Neural cell (in vitro differentiated cells): Measurements from ENCODE around the gene TTC32. TPM values are rescaled to one million over a fixed set of nuclear protein-coding genes. Genes with fewer than 3 reads are reported as not detected.

Source experiments
- H2AFZ ChIP-seq: fragments of 200-600, 300-800 bp; sonication (generic), shearing (Covaris generic); 2 replicates; pipeline ENCODE4 v1.6.0; 2014; ENCODE audit warnings: low read depth, mild to moderate bottlenecking, antibody characterized with exemption, low read length, moderate library complexity
- H3F3A ChIP-seq: fragments of 200-600 bp; shearing (Covaris generic); 2 replicates; pipeline ENCODE4 v1.6.1; 2016; ENCODE audit warnings: mild to moderate bottlenecking, moderate library complexity, mixed read lengths, antibody characterized with exemption, low read length; ENCODE audit not compliant: insufficient read depth, poor library complexity, severe bottlenecking
- H3K27ac ChIP-seq: fragments of 200-600, 300-800 bp; sonication (generic), shearing (Covaris generic); 2 replicates; pipeline ENCODE4 v1.5.1; 2014; ENCODE audit warnings: mild to moderate bottlenecking, low read length, moderate library complexity
- H3K27me3 ChIP-seq: fragments of 300-800, 200-600 bp; sonication (generic), shearing (Covaris generic); 2 replicates; pipeline ENCODE4 v1.6.0; 2014; ENCODE audit warnings: mild to moderate bottlenecking, low read depth, low read length, moderate library complexity; ENCODE audit not compliant: insufficient read depth
- H3K36me3 ChIP-seq: fragments of 300-800, 200-600 bp; sonication (generic), shearing (Covaris generic); 2 replicates; pipeline ENCODE4 v1.5.1; 2014; ENCODE audit warnings: mild to moderate bottlenecking, antibody characterized with exemption, low read length, moderate library complexity; ENCODE audit not compliant: insufficient read depth
- H3K4me2 ChIP-seq: fragments of 300-800, 200-600 bp; sonication (generic), shearing (Covaris generic); 2 replicates; pipeline ENCODE4 v1.6.0; 2014; ENCODE audit warnings: mild to moderate bottlenecking, low read length
- H3K4me3 ChIP-seq: fragments of 300-800, 200-600 bp; sonication (generic), shearing (Covaris generic); 2 replicates; pipeline ENCODE4 v1.5.1; 2014; ENCODE audit warnings: mild to moderate bottlenecking, low read length, moderate library complexity
- H3K79me2 ChIP-seq: fragments of 200-600 bp; shearing (Covaris generic); replicated peaks from 2 replicates; pipeline ENCODE4 v1.6.0; 2014; ENCODE audit warnings: mild to moderate bottlenecking, low read length, moderate library complexity; ENCODE audit not compliant: insufficient read depth
- H3K9ac ChIP-seq: fragments of 300-800, 200-600 bp; sonication (generic), shearing (Covaris generic); 2 replicates; pipeline ENCODE4 v1.6.1; 2016; ENCODE audit warnings: mild to moderate bottlenecking, low read length, mixed read lengths
- H3K9me2 ChIP-seq: fragments of 200-600 bp; shearing (Covaris generic); 2 replicates; pipeline ENCODE4 v1.6.1; 2016; ENCODE audit warnings: mild to moderate bottlenecking, low read length, mixed read lengths; ENCODE audit not compliant: insufficient read depth
- H3K9me3 ChIP-seq: fragments of 200-600, 300-800 bp; sonication (generic), shearing (Covaris generic); 2 replicates; pipeline ENCODE4 v1.6.1; 2016; ENCODE audit warnings: mild to moderate bottlenecking, mixed run types, low read length, moderate library complexity, mixed read lengths
- H4K20me1 ChIP-seq: fragments of 200-600 bp; shearing (Covaris generic); 2 replicates; pipeline ENCODE4 v1.6.1; 2016; ENCODE audit warnings: mild to moderate bottlenecking, mixed run types; ENCODE audit not compliant: insufficient read depth
- CTCF ChIP-seq: fragments of 450-650 bp; IDR thresholded peaks from 2 replicates; pipeline ENCODE4 v1.5.1; 2014; ENCODE audit warnings: antibody characterized with exemption, mild to moderate bottlenecking, moderate library complexity; ENCODE audit not compliant: poor library complexity, severe bottlenecking
- EP300 ChIP-seq: fragments of 450-650 bp; conservative IDR thresholded peaks from 2 replicates; pipeline ENCODE4 v1.6.1; 2014; ENCODE audit warnings: antibody characterized with exemption, mild to moderate bottlenecking, moderate library complexity; ENCODE audit not compliant: poor library complexity, severe bottlenecking
- MXI1 ChIP-seq: fragments of 450-650 bp; conservative IDR thresholded peaks from 2 replicates; pipeline ENCODE4 v1.6.1; 2014; ENCODE audit warnings: antibody characterized with exemption, mild to moderate bottlenecking; ENCODE audit not compliant: poor library complexity, severe bottlenecking
- POLR2AphosphoS5 ChIP-seq: IDR thresholded peaks from 2 replicates; pipeline ENCODE4 v1.6.1; 2012
- REST ChIP-seq: IDR thresholded peaks from 2 replicates; pipeline ENCODE4 v1.6.1; 2012; ENCODE audit warnings: borderline replicate concordance
- TAF1 ChIP-seq: IDR thresholded peaks from 2 replicates; pipeline ENCODE4 v1.6.1; 2012; ENCODE audit warnings: low read depth
- polyA plus RNA-seq: library from polyadenylated mRNA; depleted of rRNA; stranded (reverse); fragments of >200 nt; gene quantifications from 2 replicates; pipeline ENCODE4 v1.2.3, GENCODE V29; 2014

Gene TTC32
- polyA plus RNA-seq, 1 donor from 2014 or later, result 106 TPM

GRCh38 chr2:19848952-19849351 is 52.8 kb downstream of the TTC32 start:
- no peaks in the 10 kb centered on the region for H3K36me3 ChIP-seq
- no peak overlapping the region for H3K9ac ChIP-seq
- no peaks in the 10 kb centered on the region for H4K20me1 ChIP-seq
- H3K27me3 ChIP-seq, result no peaks in the 10 kb centered on the region
- no peak overlapping the region for H3K4me3 ChIP-seq
- no peaks in the 10 kb centered on the region for H3K9me3 ChIP-seq
- TF ChIP-seq POLR2AphosphoS5 (no peak), EP300 (no peak), CTCF (no peak), MXI1 (no peak)
- H3K79me2 ChIP-seq, result no peaks in the 10 kb centered on the region
- no peak overlapping the region for H3K4me2 ChIP-seq
- H2AFZ ChIP-seq, result no peak overlapping the region
- H3F3A ChIP-seq, result no peaks in the 10 kb centered on the region
- H3K9me2 ChIP-seq, result no peaks in the 10 kb centered on the region
- H3K27ac ChIP-seq, result no peak overlapping the region

GRCh38 chr2:19848029-19848750 is 53.6 kb downstream of the TTC32 start:
- Histone ChIP-seq H3K27me3 (no peaks in the 10 kb centered on the region), H3K79me2 (no peaks in the 10 kb centered on the region), H3K4me2 (no peak overlapping the region), H3K9me3 (no peaks in the 10 kb centered on the region), H3K4me3 (no peak overlapping the region), H4K20me1 (no peaks in the 10 kb centered on the region), H3K9ac (no peak overlapping the region), H3K36me3 (no peaks in the 10 kb centered on the region), H3K27ac (no peak overlapping the region), H2AFZ (no peak overlapping the region), H3F3A (no peaks in the 10 kb centered on the region), H3K9me2 (no peaks in the 10 kb centered on the region)
- no peak for TF ChIP-seq TAF1
- no peak for TF ChIP-seq REST

GRCh38 chr2:19847486-19847885 is 54.3 kb downstream of the TTC32 start:
- Histone ChIP-seq H3F3A (no peaks in the 10 kb centered on the region), H2AFZ (no peak overlapping the region), H3K9me2 (no peaks in the 10 kb centered on the region), H3K9ac (no peak overlapping the region), H3K9me3 (no peaks in the 10 kb centered on the region), H3K36me3 (no peaks in the 10 kb centered on the region), H3K27me3 (no peaks in the 10 kb centered on the region), H3K4me2 (no peak overlapping the region), H3K27ac (no peak overlapping the region), H4K20me1 (no peaks in the 10 kb centered on the region), H3K4me3 (no peak overlapping the region), H3K79me2 (no peaks in the 10 kb centered on the region)
- no peak for TF ChIP-seq EP300

Other genes starting within 250 kb of the TTC32 start
- 13.5 and 14.2 TPM in 2 replicates for gene WDR35, start 88.1 kb upstream of the TTC32 start, polyA plus RNA-seq
- gene MATN3, start 110.7 kb upstream of the TTC32 start, polyA plus RNA-seq, result 0.60 and 0.90 TPM in 2 replicates
- 81.7 and 84.0 TPM in 2 replicates for gene LAPTM4A, start 149.6 kb upstream of the TTC32 start, polyA plus RNA-seq